Naive thymus-derived CD4-positive, alpha-beta T cell (primary cell): ENCODE results near the gene KIF2A. TPM values are rescaled to one million over a fixed set of nuclear protein-coding genes. Genes with fewer than 3 reads are reported as not detected.
A peak's percentile ranks its signal among the peaks of the same experiment; 100 is the strongest.

Source experiments
- ATAC-seq: fragments of 150-1000 bp; cut with Tn5 transposase; 2 replicates; pipeline ENCODE4 v1.10.0; 2021; ENCODE audit warnings: mild to moderate bottlenecking, moderate library complexity
- CTCF ChIA-PET: fragments of 350-600 bp; sonication (Branson Sonifier 250); formaldehyde crosslinking; loops from one replicate; lab custom pipeline; 2021; ENCODE audit warnings: antibody characterized with exemption; lab: Charles Lee
- POLR2A ChIA-PET: fragments of 350-600 bp; sonication (Branson Sonifier 250); formaldehyde crosslinking; loops from one replicate; lab custom pipeline; 2021; ENCODE audit warnings: antibody characterized with exemption, inconsistent platforms; lab: Charles Lee
- DNase-seq, 9 donors: peaks; one replicate each; pipeline versions ENCODE4 v3.0.0 to v3.0.0-alpha.2; 2020 to 2022; ENCODE audit warnings: mixed read lengths in 1 of 9
- H3K27ac ChIP-seq: one replicate; pipeline ENCODE4 v1.7.0; 2013; ENCODE audit warnings: mild to moderate bottlenecking, low read depth, low read length, moderate library complexity
- H3K27me3 ChIP-seq, 2 donors: one replicate each; pipeline ENCODE4 v1.7.0; 2013; ENCODE audit warnings: low read length in 2 of 2, mild to moderate bottlenecking in 2 of 2, moderate library complexity in 2 of 2; ENCODE audit not compliant: control insufficient read depth in 2 of 2, insufficient read depth in 2 of 2
- H3K36me3 ChIP-seq, 3 experiments: 1 replicate in 2 of 3; 2 replicates in 1 of 3; pipeline ENCODE4 v1.7.0; 2013; ENCODE audit warnings: low read length in 3 of 3, mild to moderate bottlenecking in 3 of 3, moderate library complexity in 1 of 3; ENCODE audit not compliant: insufficient read depth in 3 of 3, control insufficient read depth in 2 of 3
- H3K4me1 ChIP-seq, 2 donors: one replicate each; pipeline ENCODE4 v1.7.0; 2013; ENCODE audit warnings: low read length in 2 of 2, mild to moderate bottlenecking in 2 of 2, moderate library complexity in 1 of 2; ENCODE audit not compliant: control insufficient read depth in 2 of 2, insufficient read depth in 2 of 2
- H3K4me3 ChIP-seq: 2 replicates; pipeline ENCODE4 v1.7.0; 2013; ENCODE audit warnings: mild to moderate bottlenecking, low read length
- H3K9me3 ChIP-seq, 3 experiments: 1 replicate in 2 of 3; 2 replicates in 1 of 3; pipeline ENCODE4 v1.7.0; 2013; ENCODE audit warnings: low read length in 3 of 3; ENCODE audit not compliant: control insufficient read depth in 2 of 3
- H3K27ac Mint-ChIP-seq, 9 donors: one replicate each; pipeline ENCODE4 v1.8.0; 2020 to 2022; ENCODE audit warnings: mixed read lengths in 9 of 9, mild to moderate bottlenecking in 8 of 9, moderate library complexity in 5 of 9, inconsistent platforms in 2 of 9
- H3K27me3 Mint-ChIP-seq, 5 donors: one replicate each; pipeline ENCODE4 v1.8.0; 2021 to 2022; ENCODE audit warnings: mixed read lengths in 5 of 5, mild to moderate bottlenecking in 1 of 5
- H3K36me3 Mint-ChIP-seq, 5 donors: one replicate each; pipeline ENCODE4 v1.8.0; 2020 to 2022; ENCODE audit warnings: mixed read lengths in 5 of 5, mild to moderate bottlenecking in 3 of 5, inconsistent platforms in 1 of 5
- H3K4me1 Mint-ChIP-seq, 7 donors: one replicate each; pipeline ENCODE4 v1.8.0; 2020 to 2022; ENCODE audit warnings: mixed read lengths in 7 of 7, mild to moderate bottlenecking in 3 of 7, inconsistent platforms in 1 of 7
- H3K4me3 Mint-ChIP-seq, 10 donors: one replicate each; pipeline ENCODE4 v1.8.0; 2020 to 2022; ENCODE audit warnings: mild to moderate bottlenecking in 10 of 10, mixed read lengths in 10 of 10, moderate library complexity in 6 of 10, inconsistent platforms in 2 of 10
- H3K9me3 Mint-ChIP-seq, 11 donors: one replicate each; pipeline ENCODE4 v1.8.0; 2020 to 2022; ENCODE audit warnings: mixed read lengths in 11 of 11, mild to moderate bottlenecking in 4 of 11, inconsistent platforms in 1 of 11, moderate library complexity in 1 of 11
- intact Hi-C, 2 donors: fragments of 100-400 bp; cut with micrococcal nuclease; formaldehyde crosslinking; loops; one replicate each; pipeline ENCODE4 v1.15.1; 2023
- polyA plus RNA-seq, 2 donors: library from polyadenylated mRNA; unstranded; fragments of 300-500 nt; fragmentation: Illumina TruSeq; gene quantifications; one replicate each; pipeline ENCODE4 v1.2.3, GENCODE V29; 2021
- total RNA-seq, 6 experiments: library from RNA in 5 of 6; stranded (reverse) in 5 of 6; gene quantifications; 1 replicate in 5 of 6; 2 replicates in 1 of 6; pipeline ENCODE4 v1.2.3 and lab custom pipeline; 2021 to 2026

The KIF2A gene
- total and polyA plus RNA-seq, 7 experiments from 2014 or later: 73.5 to 179 (median 142) TPM

DNA sequence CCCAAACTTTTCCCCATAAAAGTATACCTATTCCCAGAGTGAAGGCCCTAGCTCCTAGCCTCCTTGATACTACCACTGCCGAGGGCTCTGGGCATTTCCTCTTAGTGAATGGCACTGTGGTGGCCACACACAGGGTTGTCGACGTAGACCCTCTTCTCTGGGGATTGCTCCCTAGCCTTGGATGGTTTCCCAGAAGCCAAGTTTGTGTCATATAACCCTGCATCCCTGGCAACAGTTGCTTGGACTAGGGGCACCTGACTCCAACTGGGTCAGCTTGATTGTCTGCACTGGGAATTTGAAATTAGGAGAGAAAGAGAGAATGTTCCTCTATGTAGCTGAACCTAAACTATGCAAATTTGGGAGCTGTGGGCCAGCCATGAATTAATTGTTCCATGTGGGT is 32.3 kb upstream of the KIF2A start:
- H3K9me3 ChIP-seq: no peaks in the 10 kb centered on the region
- H3K4me1 ChIP-seq: peaks cover 5 to 7% of the 10 kb centered on the region in 2 donors
- Mint-ChIP-seq H3K27ac (no peak overlapping the region), H3K36me3 (peaks cover 0 to 28% (median 0%) of the 10 kb centered on the region in 5 donors), H3K4me3 (no peak overlapping the region), H3K27me3 (peaks cover 0 to 2% (median 0%) of the 10 kb centered on the region in 5 donors), H3K9me3 (peaks cover 0 to 9% (median 0%) of the 10 kb centered on the region in 11 donors), H3K4me1 (peaks cover 5 to 37% (median 14%) of the 10 kb centered on the region in 7 donors)
- no peaks in the 10 kb centered on the region for H3K36me3 ChIP-seq
- ChIA-PET CTCF (interaction anchor here (0.6 kb wide), 1 partner anchor 25 kb away, joined by 3 read pairs; no protein-coding TSS in a partner anchor), POLR2A (interaction anchor here (0.9 kb wide), 1 partner anchor 13 kb away, joined by 3 read pairs; no protein-coding TSS in a partner anchor)
- H3K27me3 ChIP-seq: no peaks in the 10 kb centered on the region
- H3K4me3 ChIP-seq: no peak overlapping the region
- DNase-seq (no peak), ATAC-seq (no peak)
- intact Hi-C loops: no loop called here
- H3K27ac ChIP-seq: no peak overlapping the region

- Histone ChIP-seq H3K27ac (no peak overlapping the region), H3K36me3 (no peaks in the 10 kb centered on the region), H3K27me3 (no peaks in the 10 kb centered on the region), H3K4me3 (no peak overlapping the region), H3K9me3 (no peaks in the 10 kb centered on the region), H3K4me1 (no peaks in the 10 kb centered on the region)
- H3K4me3 Mint-ChIP-seq: no peak overlapping the region
- no peak for ATAC-seq
- ChIA-PET POLR2A (no interaction called here), CTCF (no interaction called here)
- peaks cover 0 to 12% (median 0%) of the 10 kb centered on the region in 11 donors for H3K9me3 Mint-ChIP-seq
- H3K27ac Mint-ChIP-seq: no peak overlapping the region
- peaks cover 4 to 44% (median 6%) of the 10 kb centered on the region in 7 donors for H3K4me1 Mint-ChIP-seq
- peaks cover 0 to 5% (median 0%) of the 10 kb centered on the region in 5 donors for H3K27me3 Mint-ChIP-seq
- no peak for DNase-seq
- peaks cover 0 to 36% (median 0%) of the 10 kb centered on the region in 5 donors for H3K36me3 Mint-ChIP-seq
- intact Hi-C loops: no loop called here
These were observed 30.4 kb upstream of the KIF2A start for GRCh38 chr5:62275581-62275980.

GRCh38 chr5:62281411-62281810 is 24.6 kb upstream of the KIF2A start:
- ATAC-seq: no peak
- no peak overlapping the region for H3K4me3 ChIP-seq
- POLR2A ChIA-PET: interaction anchor here (0.7 to 1.0 kb wide), 2 partner anchors 9 to 10 kb away, joined by 3 read pairs; no protein-coding TSS in a partner anchor
- Mint-ChIP-seq H3K4me1 (peaks cover 1 to 65% (median 27%) of the 10 kb centered on the region in 7 donors), H3K9me3 (peaks cover 0 to 22% (median 0%) of the 10 kb centered on the region in 11 donors), H3K27me3 (peaks cover 0 to 5% (median 0%) of the 10 kb centered on the region in 5 donors), H3K27ac (no peak overlapping the region), H3K36me3 (peaks cover 0 to 46% (median 0%) of the 10 kb centered on the region in 5 donors), H3K4me3 (no peak overlapping the region)
- no peaks in the 10 kb centered on the region for H3K27me3 ChIP-seq
- H3K36me3 ChIP-seq: no peaks in the 10 kb centered on the region
- H3K27ac ChIP-seq: no peak overlapping the region
- intact Hi-C loops: loop anchor here in 1 of 2 donors (5.0 kb wide), 1 partner anchor 39 kb away; no protein-coding TSS in a partner anchor
- no peak for DNase-seq
- no peaks in the 10 kb centered on the region for H3K9me3 ChIP-seq
- H3K4me1 ChIP-seq: peaks cover 2 to 15% of the 10 kb centered on the region in 2 donors
- CTCF ChIA-PET: interaction anchor here (0.5 to 0.8 kb wide), 2 partner anchors 16 to 57 kb away, joined by 3 read pairs; no protein-coding TSS in a partner anchor

DNA sequence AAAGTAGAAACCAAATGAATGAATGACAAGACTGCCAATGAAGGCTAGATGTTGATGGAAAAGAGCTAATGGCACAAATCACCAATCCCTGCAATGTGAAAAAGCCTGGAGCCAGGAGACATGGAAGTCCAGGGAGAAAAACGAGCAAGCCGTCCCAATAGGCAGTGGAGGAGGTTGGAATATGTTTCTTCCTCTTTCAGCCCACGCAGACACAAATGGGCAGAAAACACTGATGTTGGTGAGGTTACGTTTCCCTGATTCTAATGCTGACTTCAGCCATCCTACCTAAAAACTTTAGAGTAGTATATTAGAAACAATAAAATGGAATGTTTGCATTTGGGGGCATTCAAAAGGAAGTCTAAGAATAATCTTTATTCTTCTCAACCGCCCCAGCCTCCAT is 23.9 kb upstream of the KIF2A start:
- H3K27ac ChIP-seq: no peak overlapping the region
- H3K9me3 ChIP-seq: no peaks in the 10 kb centered on the region
- H3K4me1 ChIP-seq: peaks cover 2 to 21% of the 10 kb centered on the region in 2 donors
- Mint-ChIP-seq H3K27ac (no peak overlapping the region), H3K9me3 (peaks cover 0 to 27% (median 0%) of the 10 kb centered on the region in 11 donors), H3K36me3 (peaks cover 0 to 52% (median 0%) of the 10 kb centered on the region in 5 donors), H3K4me3 (no peak overlapping the region), H3K27me3 (peaks cover 0 to 5% (median 0%) of the 10 kb centered on the region in 5 donors), H3K4me1 (peaks cover 4 to 65% (median 31%) of the 10 kb centered on the region in 7 donors)
- no peak for DNase-seq
- H3K4me3 ChIP-seq: no peak overlapping the region
- no peaks in the 10 kb centered on the region for H3K36me3 ChIP-seq
- intact Hi-C loops: loop anchor here in 1 of 2 donors (5.0 kb wide), 1 partner anchor 40 kb away; no protein-coding TSS in a partner anchor
- ATAC-seq: no peak
- CTCF ChIA-PET: interaction anchor here (0.5 to 0.8 kb wide), 2 partner anchors 15 to 57 kb away, joined by 3 read pairs; no protein-coding TSS in a partner anchor
- POLR2A ChIA-PET: interaction anchor here (0.7 kb wide), 1 partner anchor 9 kb away, joined by 3 read pairs; no protein-coding TSS in a partner anchor
- no peaks in the 10 kb centered on the region for H3K27me3 ChIP-seq

GRCh38 chr5:62283005-62283404 is 23.0 kb upstream of the KIF2A start:
- intact Hi-C loops: loop anchor here in 1 of 2 donors (5.0 kb wide), 1 partner anchor 41 kb away; no protein-coding TSS in a partner anchor
- no peaks in the 10 kb centered on the region for H3K27me3 ChIP-seq
- H3K4me3 ChIP-seq: no peak overlapping the region
- no peak overlapping the region for H3K4me3 Mint-ChIP-seq
- H3K36me3 ChIP-seq: no peaks in the 10 kb centered on the region
- H3K4me1 ChIP-seq: peaks cover 2 to 30% of the 10 kb centered on the region in 2 donors
- peaks cover 4 to 66% (median 32%) of the 10 kb centered on the region in 7 donors for H3K4me1 Mint-ChIP-seq
- ChIA-PET CTCF (no interaction called here), POLR2A (no interaction called here)
- H3K36me3 Mint-ChIP-seq: peaks cover 0 to 58% (median 0%) of the 10 kb centered on the region in 5 donors
- ATAC-seq (no peak), DNase-seq (no peak)
- no peak overlapping the region for H3K27ac ChIP-seq
- H3K9me3 Mint-ChIP-seq: peaks cover 0 to 33% (median 0%) of the 10 kb centered on the region in 11 donors
- peaks cover 0 to 5% (median 0%) of the 10 kb centered on the region in 5 donors for H3K27me3 Mint-ChIP-seq
- no peak overlapping the region for H3K27ac Mint-ChIP-seq
- no peaks in the 10 kb centered on the region for H3K9me3 ChIP-seq

GRCh38 chr5:62283861-62284260 is 22.1 kb upstream of the KIF2A start:
- peak overlapping the region in 2 of 9 donors; percentile 4 to 96 for H3K27ac Mint-ChIP-seq
- DNase-seq: no peak
- Histone ChIP-seq H3K4me3 (no peak overlapping the region), H3K27me3 (no peaks in the 10 kb centered on the region), H3K36me3 (no peaks in the 10 kb centered on the region), H3K9me3 (no peaks in the 10 kb centered on the region), H3K27ac (no peak overlapping the region), H3K4me1 (peaks cover 2 to 30% of the 10 kb centered on the region in 2 donors)
- intact Hi-C loops: loop anchor here (2.0 to 5.0 kb wide), 2 partner anchors 15 to 42 kb away; no protein-coding TSS in a partner anchor
- peaks cover 0 to 1% (median 0%) of the 10 kb centered on the region in 5 donors for H3K27me3 Mint-ChIP-seq
- H3K36me3 Mint-ChIP-seq: peaks cover 0 to 62% (median 0%) of the 10 kb centered on the region in 5 donors
- no peak overlapping the region for H3K4me3 Mint-ChIP-seq
- CTCF ChIA-PET: interaction anchor here (1.0 to 1.2 kb wide), 3 partner anchors 26 to 68 kb away, joined by 3 to 5 read pairs (median 3); no protein-coding TSS in a partner anchor
- peaks cover 4 to 66% (median 33%) of the 10 kb centered on the region in 7 donors for H3K4me1 Mint-ChIP-seq
- H3K9me3 Mint-ChIP-seq: peaks cover 0 to 35% (median 0%) of the 10 kb centered on the region in 11 donors
- no peak for ATAC-seq
- POLR2A ChIA-PET: interaction anchor here (1.1 kb wide), 1 partner anchor 8 kb away, joined by 3 read pairs; no protein-coding TSS in a partner anchor
